ENCODE data around the gene ANXA9.

The ANXA9 gene

GRCh38 chr1:150981805-150982712, at the start of gene ANXA9:
ANXA9 (plus strand) TSS chr1:150982292; CDS start chr1:150983106, 814 bp downstream.
- no peak for DNase-seq (ENCODE audit: low read depth in 3 of 3, low spot score in 1 of 3)

GRCh38 chr1:150944856-150945255, 37.2 kb upstream of the ANXA9 start:
- DNase-seq (ENCODE audit: low read depth in 3 of 3, low spot score in 1 of 3): no peak

- DNase-seq (ENCODE audit: low read depth in 3 of 3, low spot score in 1 of 3): no peak
These were observed 27.4 kb upstream of the ANXA9 start for GRCh38 chr1:150954708-150955107.

- no peak for DNase-seq (ENCODE audit: low read depth in 3 of 3, low spot score in 1 of 3)
These were observed 26.8 kb upstream of the ANXA9 start for GRCh38 chr1:150955280-150955679.

- no peak for DNase-seq (ENCODE audit: low read depth in 3 of 3, low spot score in 1 of 3)
These were observed 24.4 kb upstream of the ANXA9 start for GRCh38 chr1:150957666-150958065.

GRCh38 chr1:150960646-150961045, 21.4 kb upstream of the ANXA9 start:
- no peak for DNase-seq (ENCODE audit: low read depth in 3 of 3, low spot score in 1 of 3)

- no peak for DNase-seq (ENCODE audit: low read depth in 3 of 3, low spot score in 1 of 3)
These were observed 20.3 kb upstream of the ANXA9 start for GRCh38 chr1:150961756-150962155.

- no peak for DNase-seq (ENCODE audit: low read depth in 3 of 3, low spot score in 1 of 3)
These were observed 18.6 kb upstream of the ANXA9 start for GRCh38 chr1:150963321-150964163.

GRCh38 chr1:150964164-150964489, 18.0 kb upstream of the ANXA9 start:
- no peak for DNase-seq (ENCODE audit: low read depth in 3 of 3, low spot score in 1 of 3)

GRCh38 chr1:150965605-150966004, 16.5 kb upstream of the ANXA9 start:
- DNase-seq (ENCODE audit: low read depth in 3 of 3, low spot score in 1 of 3): no peak

GRCh38 chr1:150966011-150966410, 16.1 kb upstream of the ANXA9 start:
- DNase-seq (ENCODE audit: low read depth in 3 of 3, low spot score in 1 of 3): no peak

- no peak for DNase-seq (ENCODE audit: low read depth in 3 of 3, low spot score in 1 of 3)
These were observed 14.2 kb upstream of the ANXA9 start for GRCh38 chr1:150967936-150968335.

- no peak for DNase-seq (ENCODE audit: low read depth in 3 of 3, low spot score in 1 of 3)
These were observed 13.6 kb upstream of the ANXA9 start for GRCh38 chr1:150968491-150968890.

- no peak for DNase-seq (ENCODE audit: low read depth in 3 of 3, low spot score in 1 of 3)
These were observed 12.5 kb upstream of the ANXA9 start for GRCh38 chr1:150969626-150970025.

GRCh38 chr1:150970808-150971582, 11.1 kb upstream of the ANXA9 start:
- DNase-seq (ENCODE audit: low read depth in 3 of 3, low spot score in 1 of 3): no peak

GRCh38 chr1:150971583-150972416, 10.3 kb upstream of the ANXA9 start:
- no peak for DNase-seq (ENCODE audit: low read depth in 3 of 3, low spot score in 1 of 3)

- no peak for DNase-seq (ENCODE audit: low read depth in 3 of 3, low spot score in 1 of 3)
These were observed 9.6 kb upstream of the ANXA9 start for GRCh38 chr1:150972417-150972940.

- DNase-seq (ENCODE audit: low read depth in 3 of 3, low spot score in 1 of 3): no peak
These were observed 8.7 kb upstream of the ANXA9 start for GRCh38 chr1:150973258-150973835.

GRCh38 chr1:150973836-150974579, 8.1 kb upstream of the ANXA9 start:
- DNase-seq (ENCODE audit: low read depth in 3 of 3, low spot score in 1 of 3): peak in 1 of 3 donors; percentile 30
